Smooth muscle cell of bladder (primary cell): ENCODE results near the gene SNX22. TPM values are rescaled to one million over a fixed set of nuclear protein-coding genes. Genes with fewer than 3 reads are reported as not detected.

ENCODE experiments used
- total RNA-seq: library from RNA; depleted of rRNA; stranded (reverse); fragments of >200 nt; gene quantifications from 2 replicates; pipeline ENCODE4 v1.2.3, GENCODE V29; 2014

SNX22 gene
- 0.14 and 0.18 TPM in 2 replicates for total RNA-seq

GRCh38 chr15:64151727-64152506, at the start of gene SNX22:
Gene SNX22 (plus strand): TSS chr15:64151731. CDS start chr15:64151776, 45 bp downstream.

GRCh38 chr15:64162869-64163658, 11.5 kb downstream of the SNX22 start, which contains the start of gene PPIB:
Gene PPIB (minus strand): TSS chr15:64163022. CDS start chr15:64162986, 36 bp downstream.

Other genes with a start within 250 kb of the SNX22 start
- 1.3 and 1.5 TPM in 2 replicates for gene DAPK2, start 105.2 kb upstream of the SNX22 start, total RNA-seq
- 64.2 and 65.1 TPM in 2 replicates for gene CIAO2A, start 57.9 kb upstream of the SNX22 start, total RNA-seq
- 35.0 and 42.7 TPM in 2 replicates for gene SNX1, start 55.7 kb upstream of the SNX22 start, total RNA-seq
- 1,545 and 1,681 TPM in 2 replicates for gene PPIB, start 11.3 kb downstream of the SNX22 start, total RNA-seq
- gene CSNK1G1, start 204.4 kb downstream of the SNX22 start, total RNA-seq = 18.5 and 20.6 TPM in 2 replicates
- 14.7 and 32.0 TPM in 2 replicates for gene PCLAF, start 229.7 kb downstream of the SNX22 start, total RNA-seq
- 7.4 and 8.2 TPM in 2 replicates for gene TRIP4, start 236.1 kb downstream of the SNX22 start, total RNA-seq